ENCODE results near the gene LZTFL1. TPM values are rescaled to one million over a fixed set of nuclear protein-coding genes. Genes with fewer than 3 reads are reported as not detected.

LZTFL1 gene
- total RNA-seq, 2 donors from 2014 or later, result 4.9 to 8.8 TPM

GRCh38 chr3:45817831-45818522, 23.9 kb downstream of the LZTFL1 start:
- H3K4me3 Mint-ChIP-seq, result no peak overlapping the region
- H3K4me1 Mint-ChIP-seq (ENCODE audit: low read depth), result no peaks in the 10 kb centered on the region
- peaks cover 0 to 2% of the 10 kb centered on the region in 2 donors for H3K36me3 Mint-ChIP-seq (ENCODE audit: insufficient read depth in 2 of 2)
- no peaks in the 10 kb centered on the region for H3K9me3 Mint-ChIP-seq
- no peak overlapping the region for H3K27ac Mint-ChIP-seq
- no peak for DNase-seq
- H3K27me3 Mint-ChIP-seq (ENCODE audit: low read depth), result no peaks in the 10 kb centered on the region
- ATAC-seq (replicated peaks in 1 of 2), result peak in 1 of 2 donors; percentile 25

- H3K27ac Mint-ChIP-seq, result no peak overlapping the region
- DNase-seq (no peak), ATAC-seq (replicated peaks in 1 of 2) (no peak)
- no peaks in the 10 kb centered on the region for H3K27me3 Mint-ChIP-seq (ENCODE audit: low read depth)
- no peaks in the 10 kb centered on the region for H3K4me1 Mint-ChIP-seq (ENCODE audit: low read depth)
- no peak overlapping the region for H3K4me3 Mint-ChIP-seq
- peaks cover 0 to 2% of the 10 kb centered on the region in 2 donors for H3K36me3 Mint-ChIP-seq (ENCODE audit: insufficient read depth in 2 of 2)
- no peaks in the 10 kb centered on the region for H3K9me3 Mint-ChIP-seq
These were observed 25.4 kb downstream of the LZTFL1 start for GRCh38 chr3:45816544-45816943.

GRCh38 chr3:45814322-45814721, 27.6 kb downstream of the LZTFL1 start:
- Mint-ChIP-seq H3K27ac (no peak overlapping the region), H3K4me3 (no peak overlapping the region), H3K36me3 (ENCODE audit: insufficient read depth in 2 of 2) (no peaks in the 10 kb centered on the region), H3K9me3 (no peaks in the 10 kb centered on the region), H3K27me3 (ENCODE audit: low read depth) (no peaks in the 10 kb centered on the region), H3K4me1 (ENCODE audit: low read depth) (no peaks in the 10 kb centered on the region)
- ATAC-seq (replicated peaks in 1 of 2) (no peak), DNase-seq (no peak)

GRCh38 chr3:45807681-45808540, 34.0 kb downstream of the LZTFL1 start:
- Mint-ChIP-seq H3K4me3 (no peak overlapping the region), H3K27me3 (ENCODE audit: low read depth) (peaks cover 16% of the 10 kb centered on the region), H3K9me3 (peaks cover 0 to 1% of the 10 kb centered on the region in 2 donors), H3K36me3 (ENCODE audit: insufficient read depth in 2 of 2) (no peaks in the 10 kb centered on the region), H3K27ac (no peak overlapping the region), H3K4me1 (ENCODE audit: low read depth) (no peaks in the 10 kb centered on the region)
- no peak for DNase-seq
- ATAC-seq (replicated peaks in 1 of 2), result no peak

GRCh38 chr3:45807133-45807532, 34.8 kb downstream of the LZTFL1 start:
- H3K27me3 Mint-ChIP-seq (ENCODE audit: low read depth), result peaks cover 16% of the 10 kb centered on the region
- H3K9me3 Mint-ChIP-seq, result peaks cover 0 to 1% of the 10 kb centered on the region in 2 donors
- ATAC-seq (replicated peaks in 1 of 2) (no peak), DNase-seq (no peak)
- H3K4me3 Mint-ChIP-seq, result no peak overlapping the region
- H3K4me1 Mint-ChIP-seq (ENCODE audit: low read depth), result no peaks in the 10 kb centered on the region
- H3K27ac Mint-ChIP-seq, result no peak overlapping the region
- no peaks in the 10 kb centered on the region for H3K36me3 Mint-ChIP-seq (ENCODE audit: insufficient read depth in 2 of 2)

- Mint-ChIP-seq H3K27ac (no peak overlapping the region), H3K27me3 (ENCODE audit: low read depth) (peaks cover 16% of the 10 kb centered on the region), H3K36me3 (ENCODE audit: insufficient read depth in 2 of 2) (no peaks in the 10 kb centered on the region), H3K9me3 (peaks cover 0 to 1% of the 10 kb centered on the region in 2 donors), H3K4me1 (ENCODE audit: low read depth) (no peaks in the 10 kb centered on the region), H3K4me3 (no peak overlapping the region)
- ATAC-seq (replicated peaks in 1 of 2) (no peak), DNase-seq (no peak)
These were observed 35.8 kb downstream of the LZTFL1 start for GRCh38 chr3:45806072-45806471.

- H3K4me3 Mint-ChIP-seq, result no peak overlapping the region
- no peak for DNase-seq
- H3K36me3 Mint-ChIP-seq (ENCODE audit: insufficient read depth in 2 of 2), result no peaks in the 10 kb centered on the region
- no peaks in the 10 kb centered on the region for H3K4me1 Mint-ChIP-seq (ENCODE audit: low read depth)
- H3K27me3 Mint-ChIP-seq (ENCODE audit: low read depth), result peaks cover 30% of the 10 kb centered on the region
- no peak for ATAC-seq (replicated peaks in 1 of 2)
- no peak overlapping the region for H3K27ac Mint-ChIP-seq
- H3K9me3 Mint-ChIP-seq, result peaks cover 0 to 1% of the 10 kb centered on the region in 2 donors
These were observed 38.5 kb downstream of the LZTFL1 start for GRCh38 chr3:45803252-45803935.

GRCh38 chr3:45802146-45802545, 39.8 kb downstream of the LZTFL1 start:
- no peak overlapping the region for H3K4me3 Mint-ChIP-seq
- peaks cover 41% of the 10 kb centered on the region for H3K27me3 Mint-ChIP-seq (ENCODE audit: low read depth)
- H3K9me3 Mint-ChIP-seq, result peaks cover 0 to 1% of the 10 kb centered on the region in 2 donors
- no peaks in the 10 kb centered on the region for H3K36me3 Mint-ChIP-seq (ENCODE audit: insufficient read depth in 2 of 2)
- H3K27ac Mint-ChIP-seq, result no peak overlapping the region
- DNase-seq (no peak), ATAC-seq (replicated peaks in 1 of 2) (no peak)
- no peaks in the 10 kb centered on the region for H3K4me1 Mint-ChIP-seq (ENCODE audit: low read depth)

- H3K27ac Mint-ChIP-seq, result no peak overlapping the region
- peaks cover 45% of the 10 kb centered on the region for H3K27me3 Mint-ChIP-seq (ENCODE audit: low read depth)
- H3K4me1 Mint-ChIP-seq (ENCODE audit: low read depth), result peaks cover 3% of the 10 kb centered on the region
These were observed 41.3 kb downstream of the LZTFL1 start for GRCh38 chr3:45800611-45801010.

GRCh38 chr3:45799586-45799985, 42.3 kb downstream of the LZTFL1 start:
- Mint-ChIP-seq H3K4me1 (ENCODE audit: low read depth) (peaks cover 8% of the 10 kb centered on the region), H3K36me3 (ENCODE audit: insufficient read depth in 2 of 2) (no peaks in the 10 kb centered on the region), H3K27ac (no peak overlapping the region), H3K9me3 (no peaks in the 10 kb centered on the region), H3K4me3 (no peak overlapping the region), H3K27me3 (ENCODE audit: low read depth) (peaks cover 52% of the 10 kb centered on the region)
- no peak for DNase-seq
- no peak for ATAC-seq (replicated peaks in 1 of 2)

More at GRCh38 chr3:45800611-45801010, 41.3 kb downstream of the LZTFL1 start:
- ATAC-seq (replicated peaks in 1 of 2) (no peak), DNase-seq (no peak)
- Mint-ChIP-seq H3K9me3 (peaks cover 0 to 1% of the 10 kb centered on the region in 2 donors), H3K4me3 (no peak overlapping the region), H3K36me3 (ENCODE audit: insufficient read depth in 2 of 2) (no peaks in the 10 kb centered on the region)

- DNase-seq, result no peak
- Mint-ChIP-seq H3K27ac (no peak overlapping the region), H3K9me3 (no peaks in the 10 kb centered on the region), H3K4me3 (no peak overlapping the region), H3K4me1 (ENCODE audit: low read depth) (peaks cover 8% of the 10 kb centered on the region), H3K27me3 (ENCODE audit: low read depth) (peaks cover 57% of the 10 kb centered on the region), H3K36me3 (ENCODE audit: insufficient read depth in 2 of 2) (no peaks in the 10 kb centered on the region)
- no peak for ATAC-seq (replicated peaks in 1 of 2)
These were observed 43.9 kb downstream of the LZTFL1 start for GRCh38 chr3:45798034-45798433.

- no peak for DNase-seq
- peak overlapping the region; percentile 80 to 83 for H3K4me3 Mint-ChIP-seq
- H3K9me3 Mint-ChIP-seq, result no peaks in the 10 kb centered on the region
- no peaks in the 10 kb centered on the region for H3K36me3 Mint-ChIP-seq (ENCODE audit: insufficient read depth in 2 of 2)
- peaks cover 62% of the 10 kb centered on the region for H3K27me3 Mint-ChIP-seq (ENCODE audit: low read depth)
- no peak for ATAC-seq (replicated peaks in 1 of 2)
- no peak overlapping the region for H3K27ac Mint-ChIP-seq
- peaks cover 8% of the 10 kb centered on the region for H3K4me1 Mint-ChIP-seq (ENCODE audit: low read depth)
These were observed 44.8 kb downstream of the LZTFL1 start for GRCh38 chr3:45796902-45797637.

All from activated T-cell treated with anti-CD3 and anti-CD28 coated beads, Interleukin-2, amount 50 U/mL, for 72 hours (primary cell).